Germinal center (tissue), 1 donor: Measurements from ENCODE around the gene CRBN.
A peak's percentile ranks its signal among the peaks of the same experiment; 100 is the strongest.

Experiments used
- DNase-seq: peaks from one replicate; pipeline ENCODE4 v3.0.0; 2012; ENCODE audit warnings: mixed read lengths, low spot score

Gene CRBN

GRCh38 chr3:3179407-3180094 is at the start of gene CRBN:
Gene CRBN, minus strand, starts transcription at chr3:3179691. Its CDS starts 4 bp downstream, at chr3:3179687.
- peak; percentile 91 for DNase-seq

DNA sequence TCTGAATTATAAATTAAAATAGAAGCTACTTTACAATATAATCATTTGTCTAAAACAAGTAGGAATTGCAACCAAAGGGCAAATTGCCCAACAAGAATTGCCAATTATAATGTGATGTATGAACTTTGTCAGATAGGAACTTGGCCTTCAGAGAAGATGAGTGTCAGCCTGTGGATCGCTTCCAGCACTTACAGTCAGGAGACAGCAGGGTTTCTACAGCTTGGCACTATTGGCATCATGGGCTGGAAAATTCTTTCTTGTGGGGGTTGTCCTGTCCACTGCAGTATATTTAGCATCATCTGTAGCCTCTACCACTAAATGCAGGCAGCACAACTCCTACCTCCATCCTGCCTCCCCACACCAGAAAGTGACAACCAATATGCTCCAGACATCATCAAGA is 48.1 kb upstream of the CRBN start:
- DNase-seq: no peak

DNA sequence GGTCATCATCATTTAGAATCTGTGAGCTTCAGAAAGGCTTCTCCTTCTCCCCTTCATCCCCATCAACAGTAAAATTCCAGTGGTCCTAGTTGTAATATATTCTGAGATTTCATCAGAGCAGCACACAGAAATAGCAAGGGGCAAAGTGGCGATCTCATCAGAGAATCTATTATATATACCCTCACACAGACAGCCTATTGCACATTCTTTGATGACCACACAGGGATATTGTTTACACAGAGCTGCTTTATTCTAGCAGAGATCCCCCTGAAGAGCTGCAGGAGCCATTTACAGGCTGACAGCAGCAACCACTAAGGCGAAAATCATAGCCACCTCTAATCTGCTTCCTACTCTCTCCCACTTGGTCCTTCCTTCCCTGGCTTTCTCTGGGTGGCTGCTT is 42.0 kb upstream of the CRBN start:
- no peak for DNase-seq

DNA sequence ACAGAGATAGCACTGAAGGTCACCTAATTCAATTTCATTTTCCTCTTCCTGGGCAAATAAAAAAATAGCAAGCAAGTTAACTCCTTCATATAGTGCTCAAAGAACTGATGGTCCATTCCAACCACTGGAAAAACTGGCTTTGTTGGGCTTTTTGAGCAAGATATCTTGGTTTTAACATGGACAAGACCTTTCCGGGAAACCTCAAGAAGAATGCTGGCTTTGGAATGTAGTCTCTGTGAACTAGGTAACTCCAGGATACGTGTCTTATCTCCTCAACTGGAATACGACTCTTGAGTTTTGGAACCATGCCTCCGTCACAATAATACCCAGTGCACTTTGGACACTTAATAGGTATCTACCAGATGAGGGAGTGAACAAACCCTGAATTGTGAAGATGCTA is 36.9 kb upstream of the CRBN start:
- no peak for DNase-seq

DNA sequence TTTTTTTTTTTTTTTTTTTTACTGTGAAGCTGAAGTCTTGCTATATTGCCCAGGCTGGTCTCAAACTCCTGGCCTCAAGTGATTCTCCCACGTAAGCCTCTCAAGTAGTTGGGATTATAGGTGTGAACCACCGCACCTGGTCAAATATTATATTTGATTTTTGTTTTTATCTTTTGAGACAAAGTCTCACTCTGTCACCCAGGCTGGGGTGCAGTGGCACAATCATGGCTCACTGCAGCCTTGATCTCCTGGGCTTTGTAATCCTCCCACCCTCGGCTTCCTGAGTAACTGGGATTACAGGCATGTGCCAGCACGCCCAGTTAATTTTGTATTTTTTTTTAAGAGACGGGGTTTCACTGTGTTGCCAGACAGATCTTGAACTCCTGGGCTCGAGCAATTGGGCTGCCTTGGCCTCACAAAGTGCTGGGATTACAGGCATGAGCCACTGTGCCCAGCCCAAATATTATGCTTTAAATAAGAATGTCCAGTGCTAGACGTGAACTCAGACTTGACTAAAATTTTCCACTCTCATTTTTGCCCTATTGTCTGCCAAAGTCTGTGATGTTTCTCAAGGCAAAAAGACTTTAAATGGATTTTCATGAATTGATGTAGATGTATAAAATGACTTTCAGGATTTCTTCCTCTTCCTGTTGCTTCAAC is 33.4 kb upstream of the CRBN start:
- no peak for DNase-seq

- no peak for DNase-seq
These were observed 30.2 kb upstream of the CRBN start for GRCh38 chr3:3209714-3210113.

DNA sequence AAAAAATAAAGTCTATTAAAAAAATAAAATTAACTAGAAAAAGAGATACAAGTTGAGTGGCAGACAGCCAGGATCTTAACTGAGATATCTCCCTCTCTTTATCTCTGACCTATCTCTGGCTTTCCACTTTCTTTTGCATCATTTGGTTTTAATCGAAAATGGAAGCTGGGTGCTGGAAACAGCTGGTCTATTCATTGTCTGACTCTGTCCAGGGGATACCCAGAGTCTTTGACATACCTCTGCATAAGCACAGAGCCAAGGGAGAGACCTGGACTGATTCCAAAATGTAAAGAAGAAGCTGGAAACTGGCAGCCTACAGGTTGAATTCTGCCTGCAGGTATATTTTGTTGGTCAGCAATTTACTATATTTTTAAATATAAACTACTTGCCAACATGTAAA is 29.6 kb upstream of the CRBN start:
- no peak for DNase-seq

GRCh38 chr3:3201611-3202010 is 22.1 kb upstream of the CRBN start:
- DNase-seq: no peak

DNA sequence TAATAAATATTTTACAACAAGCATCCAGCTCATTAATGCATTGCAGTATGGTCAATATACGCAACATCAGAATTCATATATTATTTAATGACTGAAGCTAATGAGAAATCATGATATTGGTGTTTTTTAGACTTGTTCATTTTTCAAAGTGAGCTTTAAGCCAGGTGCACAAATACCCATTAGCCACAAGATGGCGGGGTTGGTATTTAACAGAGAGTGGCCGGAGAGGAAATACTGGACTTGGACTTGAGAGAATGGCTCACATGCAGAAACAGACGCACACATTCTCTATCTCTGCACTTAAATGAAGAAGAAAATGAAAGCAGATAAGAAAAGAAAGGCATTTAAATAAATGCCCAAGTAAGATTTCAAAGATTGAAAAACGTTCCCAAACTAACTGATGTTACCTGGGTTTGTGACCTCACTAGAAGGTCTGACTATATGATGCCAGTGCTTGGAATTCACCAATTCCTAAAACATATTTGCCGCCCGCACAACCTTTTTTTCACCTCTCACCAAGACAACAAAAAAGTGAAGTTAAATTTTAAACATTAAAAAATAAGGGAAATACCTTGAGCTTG is 21.2 kb upstream of the CRBN start:
- peak; percentile 7 for DNase-seq

GRCh38 chr3:3199306-3199705 is 19.8 kb upstream of the CRBN start:
- no peak for DNase-seq

DNA sequence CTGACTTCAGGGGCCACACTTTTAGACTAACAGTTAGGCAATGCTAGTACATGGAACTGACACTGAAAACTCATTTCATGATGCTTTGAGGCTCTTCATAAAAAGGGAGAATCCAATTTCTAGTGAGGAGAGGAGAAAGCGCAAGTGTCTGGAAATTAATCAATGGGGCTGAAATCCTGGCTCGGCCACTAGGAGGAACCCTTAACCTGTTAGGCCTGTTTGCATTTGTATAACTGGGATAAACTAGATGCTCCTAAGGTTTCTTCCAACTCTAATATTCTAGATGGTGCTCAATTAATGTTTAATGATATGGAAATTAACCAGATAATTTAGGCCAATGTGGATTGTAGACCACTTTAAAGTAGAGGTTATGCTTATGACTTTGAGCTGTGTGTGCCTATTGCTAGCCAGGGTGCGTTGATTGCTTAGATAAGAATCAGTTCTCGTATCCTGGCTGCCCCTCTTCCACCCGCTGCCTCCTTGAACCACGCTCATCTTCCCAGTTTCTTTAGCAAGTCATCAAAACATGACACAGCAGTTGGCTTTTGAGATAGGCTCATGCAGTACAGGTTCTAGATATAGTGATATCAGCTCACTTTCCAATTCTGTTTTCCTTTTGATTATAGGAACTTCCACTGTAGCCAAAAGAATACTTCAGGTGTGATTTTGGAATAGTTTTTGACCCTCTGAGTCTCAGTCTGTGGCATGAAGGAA is 16.8 kb upstream of the CRBN start:
- no peak for DNase-seq

DNA sequence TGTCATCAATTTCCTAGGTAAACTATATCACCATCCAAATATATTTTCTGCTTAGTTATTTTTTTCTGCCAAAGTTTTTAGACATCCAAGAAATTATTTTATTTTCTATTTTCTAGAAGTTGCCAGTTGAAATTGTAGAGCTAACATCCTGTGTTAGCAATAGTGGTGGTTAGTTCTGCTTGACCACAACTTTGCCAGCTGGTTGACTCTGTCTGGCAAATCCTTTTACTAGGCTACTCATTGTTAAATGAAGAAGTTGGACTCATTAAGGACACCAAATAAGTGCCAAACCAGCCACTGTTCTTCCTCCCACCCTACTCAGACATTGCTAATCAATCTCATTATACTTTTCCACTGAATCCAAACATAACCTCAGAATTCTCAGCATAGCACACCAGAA is 15.4 kb upstream of the CRBN start:
- DNase-seq: no peak

- DNase-seq: no peak
These were observed 12.8 kb upstream of the CRBN start for GRCh38 chr3:3192286-3192675.

DNA sequence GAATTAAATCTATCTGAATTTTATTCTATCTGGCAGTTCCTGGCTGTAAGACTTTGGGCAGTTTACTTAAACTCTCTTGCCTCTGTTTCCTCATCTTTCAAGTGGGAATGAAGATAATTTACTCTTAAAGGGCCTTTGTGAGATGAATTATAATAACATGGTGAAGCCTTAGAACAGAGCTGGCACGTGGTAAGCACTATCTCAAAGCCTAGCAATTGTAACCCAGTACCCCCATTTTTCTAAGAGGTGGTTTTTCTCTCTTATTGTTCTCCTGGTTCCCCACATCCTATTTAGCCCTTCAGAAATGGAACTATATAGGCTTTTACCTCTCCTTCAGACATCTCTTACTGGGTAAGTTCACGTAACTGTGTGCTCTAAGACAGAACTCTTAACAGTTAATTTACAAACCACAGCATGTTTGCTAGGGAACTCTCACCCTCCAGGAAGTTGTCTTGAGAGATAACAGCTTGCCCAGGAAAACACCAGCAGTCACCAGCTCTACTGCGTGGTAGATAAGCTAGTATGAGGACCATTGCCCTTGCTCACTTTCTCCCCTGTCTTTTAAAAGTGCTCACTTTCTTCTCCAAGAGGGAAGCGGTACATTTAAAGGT is 12.3 kb upstream of the CRBN start:
- no peak for DNase-seq

- DNase-seq: no peak
These were observed 10.5 kb upstream of the CRBN start for GRCh38 chr3:3189961-3190360.

DNA sequence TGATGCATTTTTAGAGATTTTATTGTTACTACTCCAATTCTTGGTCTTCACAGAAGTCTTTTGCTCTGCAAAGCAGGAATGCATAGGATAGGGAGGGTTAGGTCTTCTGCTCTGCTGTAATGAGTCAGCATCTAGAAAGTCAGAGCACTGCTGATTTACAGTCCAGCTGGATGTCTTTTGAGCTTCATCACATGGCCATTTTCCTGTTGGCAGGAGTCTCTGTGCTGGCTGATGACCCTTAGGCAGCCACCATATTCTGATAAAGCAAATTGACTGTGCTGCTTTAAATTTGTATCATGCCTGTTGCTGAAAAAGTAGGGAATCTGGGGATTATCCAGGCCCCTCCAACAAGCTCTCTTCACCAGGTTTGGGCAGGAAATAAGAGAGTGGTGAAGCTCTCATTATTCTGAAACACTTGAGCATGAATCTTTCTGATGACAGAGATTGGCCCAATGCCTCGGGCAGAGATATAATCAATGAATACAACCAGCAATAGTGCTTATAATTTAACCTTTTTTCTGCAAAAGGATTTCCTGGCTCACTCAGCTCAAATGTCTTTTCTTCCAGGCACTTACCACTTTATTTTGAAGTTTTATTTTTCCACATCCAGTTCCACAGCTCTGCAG is 9.7 kb upstream of the CRBN start:
- DNase-seq: no peak

DNA sequence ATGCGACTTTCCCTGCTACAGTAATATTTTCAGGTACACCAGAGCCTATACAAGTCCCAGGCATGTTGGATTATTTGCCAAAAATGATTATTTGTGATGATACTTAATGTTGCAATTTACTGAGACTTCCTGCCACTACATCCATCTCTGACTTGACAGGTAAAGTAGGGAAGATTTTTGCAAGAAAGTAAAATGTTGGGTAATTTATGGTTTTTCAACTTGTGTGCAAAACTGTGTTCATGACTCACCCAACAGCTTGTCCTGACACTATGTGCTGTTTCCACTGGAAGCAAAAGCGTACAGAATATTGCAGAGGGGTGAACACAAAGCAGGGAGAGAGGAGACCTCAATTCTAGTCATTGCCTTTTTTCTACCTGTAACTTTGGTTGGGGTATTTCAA is 5.4 kb upstream of the CRBN start:
- DNase-seq: no peak

DNA sequence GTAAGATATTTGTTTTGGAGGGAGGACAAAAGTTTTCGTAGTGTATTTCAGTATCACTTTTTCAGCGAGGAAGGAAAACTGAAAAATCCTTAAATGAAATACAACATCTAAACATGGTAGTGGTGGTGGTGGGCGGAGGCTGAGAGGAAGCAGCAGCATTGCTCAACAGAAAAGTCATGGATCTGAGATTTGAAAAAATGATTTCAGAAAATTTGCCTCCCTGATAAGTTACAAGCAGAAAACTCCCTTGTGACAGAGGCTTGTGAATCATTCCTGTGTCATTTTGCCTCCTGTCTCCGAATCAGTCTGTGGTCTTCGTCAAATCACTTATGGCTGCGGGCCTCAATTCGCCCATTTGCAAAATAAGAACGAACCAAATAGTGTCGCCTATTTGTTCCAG is 965 bp upstream of the CRBN start:
- no peak for DNase-seq

GRCh38 chr3:3178498-3179328 is 778 bp downstream of the CRBN start:
- no peak for DNase-seq

DNA sequence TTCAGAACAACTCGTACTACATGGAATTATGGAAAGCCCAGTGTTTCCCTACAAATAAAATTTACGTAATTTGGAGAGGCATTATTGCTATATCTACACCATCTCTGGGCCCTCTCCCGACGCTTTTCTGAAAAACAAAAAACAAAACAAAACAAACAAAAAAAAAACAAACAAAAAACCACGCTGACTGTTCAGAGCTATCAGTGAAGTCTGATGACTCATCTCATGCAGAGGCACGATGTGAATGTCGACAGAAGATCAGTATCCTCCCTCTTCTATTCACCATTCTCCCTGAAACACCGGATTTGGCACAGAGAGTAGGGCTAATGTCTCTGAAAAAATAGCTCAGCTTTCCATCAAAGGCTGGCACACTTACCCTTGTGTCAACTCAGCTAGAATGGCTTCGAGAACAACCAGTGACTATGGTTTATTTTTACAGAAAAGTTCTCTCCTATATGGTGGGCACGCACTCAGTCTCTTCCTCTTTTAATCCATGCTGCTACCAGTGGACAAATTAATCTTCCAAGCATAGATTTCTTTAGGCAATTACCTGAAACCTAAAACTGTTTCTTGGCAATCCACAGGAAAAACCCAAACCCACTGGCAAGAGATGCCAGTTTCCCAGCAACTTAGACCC is 1.5 kb downstream of the CRBN start:
- no peak for DNase-seq

GRCh38 chr3:3172627-3173026 is 6.9 kb downstream of the CRBN start:
- DNase-seq: no peak
